Mesothelial cell of epicardium (in vitro differentiated cells): ENCODE data around the gene BSG. TPM values are rescaled to one million over a fixed set of nuclear protein-coding genes. Genes with fewer than 3 reads are reported as not detected.

ENCODE experiments used
- DNase-seq, 2 experiments: peaks; one replicate each; pipeline ENCODE4 v3.0.0; 2021; ENCODE audit warnings: low spot score in 2 of 2; ENCODE audit not compliant: unreplicated experiment in 2 of 2
- H3K27ac Mint-ChIP-seq: 2 replicates; pipeline ENCODE4 v1.8.0; 2021; ENCODE audit warnings: mixed read lengths
- H3K27me3 Mint-ChIP-seq: 2 replicates; pipeline ENCODE4 v1.8.0; 2021; ENCODE audit warnings: low read depth, mixed read lengths
- H3K36me3 Mint-ChIP-seq: 2 replicates; pipeline ENCODE4 v1.8.0; 2021; ENCODE audit warnings: mixed read lengths
- H3K4me1 Mint-ChIP-seq: 2 replicates; pipeline ENCODE4 v1.8.0; 2021; ENCODE audit warnings: mixed read lengths
- H3K4me3 Mint-ChIP-seq: 2 replicates; pipeline ENCODE4 v1.8.0; 2021; ENCODE audit warnings: mild to moderate bottlenecking, moderate library complexity, mixed read lengths
- H3K9me3 Mint-ChIP-seq: 2 replicates; pipeline ENCODE4 v1.8.0; 2021; ENCODE audit warnings: mixed read lengths
- total RNA-seq: library from RNA; stranded (reverse); gene quantifications from 3 replicates; pipeline ENCODE4 v1.2.1, GENCODE V29; 2021
- TF ChIP-seq, protein P1 (sequence below): fragments of 200-600 bp; sonication (generic); IDR thresholded peaks from one replicate; pipeline ENCODE4 v1.5.0; 2021; ENCODE audit warnings: antibody characterized with exemption; ENCODE audit not compliant: unreplicated experiment

BSG gene
- total RNA-seq, 1 donor from 2014 or later, result 414 TPM

DNA sequence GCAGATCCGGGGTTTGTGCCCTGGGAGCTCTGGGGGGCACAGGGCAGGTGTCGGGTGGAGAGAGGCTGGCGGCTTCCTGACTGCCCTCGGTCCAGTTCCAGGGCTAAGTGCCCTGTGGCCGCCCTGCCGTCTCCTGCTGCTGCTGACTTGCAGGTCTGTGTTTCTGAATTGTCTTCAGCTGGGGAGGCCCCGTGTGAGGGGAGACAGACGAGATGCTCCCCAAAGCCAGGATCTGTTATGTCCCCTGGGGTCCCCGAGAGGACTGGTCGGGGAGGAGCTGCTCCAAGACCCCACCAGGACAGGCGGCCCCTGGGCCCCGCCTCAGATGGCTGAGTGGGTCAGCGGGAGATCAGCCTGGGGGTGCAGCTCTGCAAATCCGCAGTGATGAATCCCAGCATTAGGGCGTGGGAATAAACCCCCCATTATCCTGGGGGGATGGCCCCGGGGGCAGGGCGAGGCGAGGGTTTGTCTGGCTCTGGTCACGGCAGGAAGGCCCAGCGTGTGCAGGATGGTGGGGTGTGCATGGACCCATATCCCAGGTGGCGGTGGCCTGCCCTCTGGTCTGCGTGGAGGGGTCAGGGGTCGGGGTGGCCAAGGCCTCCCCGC lies 22.0 kb downstream of the BSG start:
- TF ChIP-seq, protein P1, sequence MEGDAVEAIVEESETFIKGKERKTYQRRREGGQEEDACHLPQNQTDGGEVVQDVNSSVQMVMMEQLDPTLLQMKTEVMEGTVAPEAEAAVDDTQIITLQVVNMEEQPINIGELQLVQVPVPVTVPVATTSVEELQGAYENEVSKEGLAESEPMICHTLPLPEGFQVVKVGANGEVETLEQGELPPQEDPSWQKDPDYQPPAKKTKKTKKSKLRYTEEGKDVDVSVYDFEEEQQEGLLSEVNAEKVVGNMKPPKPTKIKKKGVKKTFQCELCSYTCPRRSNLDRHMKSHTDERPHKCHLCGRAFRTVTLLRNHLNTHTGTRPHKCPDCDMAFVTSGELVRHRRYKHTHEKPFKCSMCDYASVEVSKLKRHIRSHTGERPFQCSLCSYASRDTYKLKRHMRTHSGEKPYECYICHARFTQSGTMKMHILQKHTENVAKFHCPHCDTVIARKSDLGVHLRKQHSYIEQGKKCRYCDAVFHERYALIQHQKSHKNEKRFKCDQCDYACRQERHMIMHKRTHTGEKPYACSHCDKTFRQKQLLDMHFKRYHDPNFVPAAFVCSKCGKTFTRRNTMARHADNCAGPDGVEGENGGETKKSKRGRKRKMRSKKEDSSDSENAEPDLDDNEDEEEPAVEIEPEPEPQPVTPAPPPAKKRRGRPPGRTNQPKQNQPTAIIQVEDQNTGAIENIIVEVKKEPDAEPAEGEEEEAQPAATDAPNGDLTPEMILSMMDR, result no peak
- Mint-ChIP-seq H3K9me3 (no peaks in the 10 kb centered on the region), H3K36me3 (no peaks in the 10 kb centered on the region), H3K27ac (no peak overlapping the region), H3K4me3 (no peak overlapping the region), H3K4me1 (peaks cover 3% of the 10 kb centered on the region), H3K27me3 (peaks cover 56% of the 10 kb centered on the region)
- no peak for DNase-seq

DNA sequence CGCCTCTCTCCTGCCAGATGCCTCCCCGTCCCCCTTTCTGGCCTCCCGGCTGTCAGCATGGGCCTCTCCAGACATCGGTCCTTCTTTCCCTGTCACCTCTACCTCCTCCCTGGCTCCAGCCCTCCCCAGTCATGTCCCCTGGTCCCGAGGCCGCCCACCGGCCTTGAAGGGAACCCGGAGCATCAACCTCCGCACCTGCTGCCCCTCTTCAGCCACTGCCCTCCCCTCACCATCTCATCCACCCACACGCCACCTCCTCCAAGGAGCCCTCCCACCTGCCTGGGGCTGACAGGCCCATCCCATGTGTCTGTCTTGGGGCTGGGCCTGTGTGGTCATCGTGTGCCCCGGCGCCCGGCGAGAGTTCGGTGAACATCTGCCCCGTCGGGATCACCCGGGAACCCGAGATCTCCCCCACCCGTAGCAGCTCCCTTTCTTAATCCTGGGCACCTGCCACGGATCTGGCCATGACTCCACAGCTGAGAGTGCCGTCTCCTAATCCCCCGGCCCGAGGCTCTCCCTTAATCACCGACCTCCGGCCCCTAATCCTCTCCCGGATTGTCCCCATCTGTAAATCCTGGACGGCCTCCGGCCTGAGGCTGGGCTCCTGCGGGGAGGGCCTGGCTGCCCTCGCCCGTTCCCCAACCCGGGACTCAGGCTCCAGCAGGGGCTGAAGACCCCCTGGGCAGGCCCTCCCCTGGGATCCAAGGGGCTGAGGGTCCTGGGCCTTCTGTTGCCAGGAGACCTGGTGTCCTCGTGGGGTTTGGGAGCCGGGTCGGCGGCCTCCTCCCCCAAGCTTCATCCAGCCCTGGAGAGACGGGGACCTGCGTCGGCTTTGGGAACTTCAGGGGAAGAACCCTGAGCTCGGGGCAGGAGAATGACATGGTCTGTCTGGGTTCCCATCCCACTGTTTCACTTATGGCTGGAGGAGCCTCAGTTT lies 23.2 kb downstream of the BSG start:
- no peak for DNase-seq
- Mint-ChIP-seq H3K4me1 (peaks cover 3% of the 10 kb centered on the region), H3K9me3 (no peaks in the 10 kb centered on the region), H3K4me3 (no peak overlapping the region), H3K27ac (no peak overlapping the region), H3K36me3 (no peaks in the 10 kb centered on the region), H3K27me3 (peaks cover 54% of the 10 kb centered on the region)
- TF ChIP-seq, protein P1, result no peak

DNA sequence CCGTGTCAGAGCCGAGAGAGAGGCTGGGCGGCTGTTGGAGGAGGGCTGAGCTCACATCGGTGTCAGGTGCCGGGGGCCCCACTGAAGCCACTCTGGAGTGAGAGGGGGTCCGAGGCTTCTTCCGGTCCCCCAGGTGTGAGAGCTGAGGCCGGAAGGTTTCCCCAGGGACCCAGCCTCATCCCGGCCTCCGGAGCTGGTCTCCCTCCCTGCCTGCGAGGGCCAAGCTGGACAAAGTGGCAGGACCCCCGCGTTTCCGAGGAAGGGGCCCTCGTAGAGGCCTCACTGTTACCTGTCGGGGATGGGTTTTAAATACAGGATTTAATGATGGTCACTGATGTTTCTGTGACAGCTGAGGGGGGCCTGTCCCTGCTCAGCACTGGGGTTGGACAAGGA lies 23.9 kb downstream of the BSG start:
- no peak for DNase-seq
- peaks cover 3% of the 10 kb centered on the region for H3K4me1 Mint-ChIP-seq
- no peaks in the 10 kb centered on the region for H3K36me3 Mint-ChIP-seq
- TF ChIP-seq, protein P1, result no peak
- peaks cover 51% of the 10 kb centered on the region for H3K27me3 Mint-ChIP-seq
- no peak overlapping the region for H3K4me3 Mint-ChIP-seq
- H3K9me3 Mint-ChIP-seq, result no peaks in the 10 kb centered on the region
- no peak overlapping the region for H3K27ac Mint-ChIP-seq

DNA sequence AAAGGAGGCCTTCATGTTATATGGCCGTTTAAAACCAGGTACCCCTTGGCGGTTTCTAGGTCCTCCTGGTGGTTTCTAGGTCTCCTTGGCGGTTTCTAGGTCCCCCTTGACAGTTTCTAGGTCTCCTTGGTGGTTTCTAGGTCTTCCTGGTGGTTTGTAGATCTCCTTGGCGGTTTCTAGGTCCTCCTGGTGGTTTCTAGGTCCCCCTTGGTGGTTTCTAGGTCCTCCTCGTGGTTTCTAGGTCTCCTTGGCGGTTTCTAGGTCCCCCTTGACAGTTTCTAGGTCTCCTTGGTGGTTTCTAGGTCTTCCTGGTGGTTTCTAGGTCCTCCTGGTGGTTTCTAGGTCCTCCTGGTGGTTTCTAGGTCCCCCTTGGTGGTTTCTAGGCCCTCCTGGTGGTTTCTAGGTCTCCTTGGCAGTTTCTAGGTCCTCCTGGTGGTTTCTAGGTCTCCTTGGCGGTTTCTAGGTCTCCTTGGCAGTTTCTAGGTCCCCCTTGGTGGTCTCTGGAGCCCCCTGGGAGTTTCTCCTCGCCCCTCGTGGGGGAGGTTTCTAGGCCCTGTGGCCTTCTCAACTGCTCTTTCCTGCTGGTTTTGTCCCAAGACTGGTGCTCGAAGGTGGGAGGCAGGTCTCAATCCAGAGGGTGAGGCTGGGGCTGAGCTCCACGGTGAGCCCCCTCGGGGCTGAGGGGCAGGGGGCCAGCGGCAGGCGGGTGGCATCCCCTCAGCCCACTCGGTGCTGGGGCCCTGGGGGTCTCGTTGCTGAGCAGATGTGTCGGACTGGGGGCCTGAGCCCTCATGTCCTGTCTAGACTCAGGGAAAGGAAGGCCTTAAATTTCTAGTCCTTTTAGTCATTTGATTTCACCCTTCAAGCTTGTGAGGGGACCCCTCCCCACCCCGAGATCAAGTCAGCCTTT lies 25.3 kb downstream of the BSG start:
- Mint-ChIP-seq H3K9me3 (no peaks in the 10 kb centered on the region), H3K27me3 (peaks cover 37% of the 10 kb centered on the region), H3K4me1 (no peaks in the 10 kb centered on the region), H3K36me3 (no peaks in the 10 kb centered on the region), H3K4me3 (no peak overlapping the region), H3K27ac (no peak overlapping the region)
- TF ChIP-seq, protein P1, result no peak
- no peak for DNase-seq

DNA sequence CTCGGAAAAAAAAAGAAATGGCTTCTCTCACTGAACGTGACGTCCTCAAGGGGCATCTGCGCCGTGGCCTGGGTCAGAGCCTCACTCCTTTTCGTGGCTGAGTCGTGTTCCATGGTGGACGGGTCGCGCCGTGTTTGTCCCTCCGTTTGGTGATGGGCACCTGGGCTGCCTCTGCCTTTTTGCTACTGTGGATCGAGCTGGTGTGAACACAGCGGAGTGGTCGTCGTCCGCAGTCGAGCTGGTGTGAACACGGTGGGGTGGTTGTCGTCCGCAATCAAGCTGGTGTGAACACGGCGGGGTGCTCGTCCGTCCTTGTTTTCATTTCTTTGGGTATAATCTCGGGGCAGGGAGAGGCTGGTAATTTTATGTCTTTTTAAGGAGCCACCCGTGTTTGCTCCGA lies 28.9 kb downstream of the BSG start:
- DNase-seq, result no peak

More for the DNA sequence above, 28.9 kb downstream of the BSG start:
- Mint-ChIP-seq H3K4me3 (no peak overlapping the region), H3K9me3 (no peaks in the 10 kb centered on the region), H3K27me3 (peaks cover 5% of the 10 kb centered on the region), H3K36me3 (no peaks in the 10 kb centered on the region), H3K4me1 (no peaks in the 10 kb centered on the region), H3K27ac (no peak overlapping the region)
- TF ChIP-seq, protein P1, result no peak
